ENCODE results near the gene TOGARAM2. TPM values are rescaled to one million over a fixed set of nuclear protein-coding genes. Genes with fewer than 3 reads are reported as not detected.

The TOGARAM2 gene
- total and polyA plus RNA-seq, 2 of the 13 experiments (the other 11 are each of a cell fraction or from before 2014, with no cell fraction given), result under 0.01 to 0.05 TPM

- TF ChIP-seq ZBTB14 (CRISPR knock-in tag; IDR thresholded peaks at IDR 0.05), result no peak
- TF ChIP-seq ZNF670 (CRISPR knock-in tag; IDR thresholded peaks at IDR 0.05; ENCODE audit: borderline replicate concordance), result no peak
- TF ChIP-seq RORA (CRISPR knock-in tag; IDR thresholded peaks at IDR 0.05), result no peak
- TF ChIP-seq PRDM15 (CRISPR knock-in tag; IDR thresholded peaks at IDR 0.05), result peak; percentile 71; the same call in 1 of the 2 replicates
- TF ChIP-seq TRIM24 (CRISPR knock-in tag; IDR thresholded peaks at IDR 0.05), result peak; percentile 92
- peak; percentile 15; the same call in 1 of the 2 replicates for TF ChIP-seq ZNF556 (CRISPR knock-in tag; IDR thresholded peaks at IDR 0.05; ENCODE audit: borderline replicate concordance)
- peak; percentile 51 for TF ChIP-seq TEAD3 (CRISPR knock-in tag; optimal IDR thresholded peaks at IDR 0.05; ENCODE audit: borderline replicate concordance)
- no peak for TF ChIP-seq NONO (IDR thresholded peaks at IDR 0.05)
- no peak for TF ChIP-seq NONO (CRISPR knock-in tag; conservative IDR thresholded peaks at IDR 0.05)
- peak; percentile 50; the same call in 1 of the 2 replicates for TF ChIP-seq CBX5 (CRISPR knock-in tag; IDR thresholded peaks at IDR 0.05; ENCODE audit: borderline replicate concordance)
- peak; percentile 70; the same call in 1 of the 2 replicates for TF ChIP-seq ZKSCAN8 (CRISPR knock-in tag; IDR thresholded peaks at IDR 0.05; ENCODE audit: borderline replicate concordance)
- peak; percentile 99 for TF ChIP-seq ZNF644 (CRISPR knock-in tag; IDR thresholded peaks at IDR 0.05; ENCODE audit: low read depth)
- peak; percentile 49; the same call in 1 of the 2 replicates for TF ChIP-seq ZNF362 (CRISPR knock-in tag; IDR thresholded peaks at IDR 0.05; ENCODE audit: borderline replicate concordance)
- no peak for TF ChIP-seq ZNF451 (CRISPR knock-in tag; IDR thresholded peaks at IDR 0.05)
- no peak for TF ChIP-seq XRCC5 (optimal IDR thresholded peaks at IDR 0.05; ENCODE audit: low read length)
- TF ChIP-seq ZFYVE20 (CRISPR knock-in tag; IDR thresholded peaks at IDR 0.05; ENCODE audit: borderline replicate concordance, low read depth), result no peak
- no peak for TF ChIP-seq MNT (IDR thresholded peaks at IDR 0.05)
- TF ChIP-seq ZNF547 (CRISPR knock-in tag; IDR thresholded peaks at IDR 0.05), result no peak
- TF ChIP-seq ATF4 (CRISPR knock-in tag; IDR thresholded peaks at IDR 0.05), result peak in 1 of 2 experiments; percentile 92; a peak in 2 of 4 replicates
Measured at GRCh38 chr2:28951910-28952835, 28.9 kb upstream of the TOGARAM2 start (continued).

Data from HepG2 (cell line).